Smooth muscle cell (in vitro differentiated cells): ENCODE measurements around the gene CRABP2. TPM values are rescaled to one million over a fixed set of nuclear protein-coding genes. Genes with fewer than 3 reads are reported as not detected.

ENCODE experiments used
- DNase-seq: peaks from one replicate; lab custom pipeline; 2025; ENCODE audit not compliant: unreplicated experiment; lab: John Stamatoyannopoulos, UW
- H2AFZ ChIP-seq: fragments of 200-600 bp; sonication (generic); 2 replicates; pipeline ENCODE4 v1.6.0; 2016; ENCODE audit warnings: antibody characterized with exemption, low read depth, mild to moderate bottlenecking
- H3F3A ChIP-seq: fragments of 200-600 bp; sonication (generic); 2 replicates; pipeline ENCODE4 v1.6.0; 2017; ENCODE audit warnings: antibody characterized with exemption, low read depth
- H3K27ac ChIP-seq: fragments of 200-600 bp; sonication (generic); 2 replicates; pipeline ENCODE4 v1.5.1; 2016; ENCODE audit warnings: low read depth, mild to moderate bottlenecking
- H3K27me3 ChIP-seq: fragments of 200-600 bp; sonication (generic); 2 replicates; pipeline ENCODE4 v1.6.1; 2016; ENCODE audit warnings: low read depth, mild to moderate bottlenecking
- H3K36me3 ChIP-seq: fragments of 200-600 bp; sonication (generic); 2 replicates; pipeline ENCODE4 v1.5.1; 2016; ENCODE audit warnings: low read depth
- H3K4me1 ChIP-seq: fragments of 200-600 bp; sonication (generic); 2 replicates; pipeline ENCODE4 v1.5.1; 2016; ENCODE audit warnings: low read depth
- H3K4me2 ChIP-seq: fragments of 200-600 bp; sonication (generic); 2 replicates; pipeline ENCODE4 v1.6.0; 2016; ENCODE audit warnings: mild to moderate bottlenecking
- H3K4me3 ChIP-seq: fragments of 200-600 bp; sonication (generic); 2 replicates; pipeline ENCODE4 v1.5.1; 2016; ENCODE audit warnings: mild to moderate bottlenecking
- H3K79me2 ChIP-seq: fragments of 200-600 bp; sonication (generic); 2 replicates; pipeline ENCODE4 v1.6.0; 2016; ENCODE audit warnings: low read depth, mild to moderate bottlenecking
- H3K9ac ChIP-seq: fragments of 200-600 bp; sonication (generic); 2 replicates; pipeline ENCODE4 v1.6.0; 2016; ENCODE audit warnings: low read depth
- H3K9me3 ChIP-seq: fragments of 200-600 bp; sonication (generic); replicated peaks from 2 replicates; pipeline ENCODE4 v1.5.1; 2016; ENCODE audit warnings: low read depth
- H4K20me1 ChIP-seq: fragments of 200-600 bp; sonication (generic); 2 replicates; pipeline ENCODE4 v1.6.0; 2016; ENCODE audit warnings: low read depth
- WGBS: methylation state at CpG from one replicate; pipeline ENCODE4 v1.1.7; 2016; ENCODE audit warnings: low lambda C conversion rate; 5-methylcytosine and 5-hydroxymethylcytosine counted together
- polyA plus RNA-seq: library from polyadenylated mRNA; unstranded; fragments of >200 nt; fragmentation: Nextera tagmentation; extraction: Ambion mirVana; gene quantifications from 2 replicates; pipeline ENCODE4 v1.2.1, GENCODE V29; 2016
- total RNA-seq: library from RNA; depleted of rRNA; stranded (reverse); fragments of >200 nt; gene quantifications from 2 replicates; pipeline ENCODE4 v1.2.3, GENCODE V29; 2014
- TF ChIP-seq, protein P1 (sequence below): fragments of 200-600 bp; sonication (generic); IDR thresholded peaks from 2 replicates; pipeline ENCODE4 v1.5.1; 2017; ENCODE audit warnings: borderline replicate concordance, mild to moderate bottlenecking, antibody characterized with exemption; ENCODE audit not compliant: insufficient read depth, poor library complexity, severe bottlenecking

Gene CRABP2
- total and polyA plus RNA-seq, 2 experiments from 2014 or later: 86.6 to 145 TPM

DNA sequence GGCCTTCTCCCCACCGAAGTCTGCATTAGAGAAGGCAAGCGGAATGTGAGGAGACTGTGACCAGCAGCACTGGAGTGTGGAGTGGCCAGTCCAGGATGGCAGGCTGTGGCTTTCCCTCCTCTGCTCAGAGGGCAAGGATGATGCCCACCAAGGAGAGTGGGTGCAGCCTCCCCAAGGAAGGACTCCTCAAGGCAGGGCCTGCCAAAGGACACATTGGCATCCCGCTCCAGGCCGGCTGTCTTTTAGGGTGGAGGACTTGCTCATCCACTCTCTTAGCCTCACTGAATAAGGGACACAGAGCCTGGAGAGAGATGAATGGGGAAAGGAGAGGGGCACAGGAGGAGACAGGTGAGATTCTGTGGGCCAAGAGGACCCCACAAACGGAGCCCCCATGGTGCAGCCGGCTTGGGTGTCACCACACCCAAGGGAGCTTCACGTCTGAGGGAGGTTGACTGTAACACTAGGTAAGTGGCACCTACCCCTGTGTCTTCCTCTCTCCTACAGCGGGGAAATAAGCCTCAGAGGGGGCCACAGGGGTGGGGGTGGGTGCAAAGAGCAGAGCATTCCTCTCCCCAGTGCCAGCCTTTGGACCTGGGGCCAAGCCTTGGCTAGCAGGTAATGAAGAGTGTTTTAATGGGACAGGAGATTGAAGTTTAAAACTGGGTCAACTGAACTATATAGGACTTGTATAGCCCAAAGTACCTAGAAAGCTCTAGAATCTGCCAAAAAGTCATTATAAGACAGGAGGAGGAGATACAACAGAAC lies 24.0 kb downstream of the CRABP2 start:
- Histone ChIP-seq H3K36me3 (no peaks in the 10 kb centered on the region), H2AFZ (no peak overlapping the region)
- 81% methylated on average over 8 of the region's 8 CpGs for WGBS

DNA sequence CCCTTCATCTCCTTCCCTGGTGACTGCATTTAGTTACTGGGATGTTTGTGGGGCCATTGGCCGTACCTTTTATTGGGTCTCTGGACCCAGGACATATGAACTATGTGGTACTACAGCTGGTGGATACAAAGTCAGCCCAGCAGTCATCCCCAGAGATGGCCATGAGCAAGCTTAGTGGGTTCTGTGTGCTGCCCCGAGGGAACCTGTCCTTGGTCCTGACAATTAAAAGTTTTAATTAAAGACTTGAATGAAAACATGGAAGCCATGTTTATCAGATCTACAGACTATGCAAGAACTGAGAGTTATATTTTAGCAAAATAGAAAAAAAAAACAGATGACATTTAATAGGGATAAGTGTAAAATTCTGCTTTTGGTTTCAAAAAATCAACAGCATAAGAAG lies 25.3 kb downstream of the CRABP2 start:
- WGBS: 81% methylated on average over 2 of the region's 2 CpGs
- no peak overlapping the region for H2AFZ ChIP-seq
- H3K27me3 ChIP-seq: no peaks in the 10 kb centered on the region
- H3F3A ChIP-seq: no peaks in the 10 kb centered on the region
- peaks cover 15% of the 10 kb centered on the region for H4K20me1 ChIP-seq
- H3K27ac ChIP-seq: no peak overlapping the region
- no peaks in the 10 kb centered on the region for H3K9me3 ChIP-seq
- no peak overlapping the region for H3K4me3 ChIP-seq
- peaks cover 16% of the 10 kb centered on the region for H3K4me1 ChIP-seq
- H3K36me3 ChIP-seq: no peaks in the 10 kb centered on the region
- H3K4me2 ChIP-seq: no peak overlapping the region
- peaks cover 21% of the 10 kb centered on the region for H3K79me2 ChIP-seq
- no peak for DNase-seq
- no peak overlapping the region for H3K9ac ChIP-seq
- TF ChIP-seq, protein P1, sequence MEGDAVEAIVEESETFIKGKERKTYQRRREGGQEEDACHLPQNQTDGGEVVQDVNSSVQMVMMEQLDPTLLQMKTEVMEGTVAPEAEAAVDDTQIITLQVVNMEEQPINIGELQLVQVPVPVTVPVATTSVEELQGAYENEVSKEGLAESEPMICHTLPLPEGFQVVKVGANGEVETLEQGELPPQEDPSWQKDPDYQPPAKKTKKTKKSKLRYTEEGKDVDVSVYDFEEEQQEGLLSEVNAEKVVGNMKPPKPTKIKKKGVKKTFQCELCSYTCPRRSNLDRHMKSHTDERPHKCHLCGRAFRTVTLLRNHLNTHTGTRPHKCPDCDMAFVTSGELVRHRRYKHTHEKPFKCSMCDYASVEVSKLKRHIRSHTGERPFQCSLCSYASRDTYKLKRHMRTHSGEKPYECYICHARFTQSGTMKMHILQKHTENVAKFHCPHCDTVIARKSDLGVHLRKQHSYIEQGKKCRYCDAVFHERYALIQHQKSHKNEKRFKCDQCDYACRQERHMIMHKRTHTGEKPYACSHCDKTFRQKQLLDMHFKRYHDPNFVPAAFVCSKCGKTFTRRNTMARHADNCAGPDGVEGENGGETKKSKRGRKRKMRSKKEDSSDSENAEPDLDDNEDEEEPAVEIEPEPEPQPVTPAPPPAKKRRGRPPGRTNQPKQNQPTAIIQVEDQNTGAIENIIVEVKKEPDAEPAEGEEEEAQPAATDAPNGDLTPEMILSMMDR: no peak

More for the DNA sequence above, 24.0 kb downstream of the CRABP2 start:
- H3K4me1 ChIP-seq: peaks cover 4% of the 10 kb centered on the region
- no peak for DNase-seq
- no peaks in the 10 kb centered on the region for H3K27me3 ChIP-seq
- TF ChIP-seq, protein P1: no peak
- peaks cover 2% of the 10 kb centered on the region for H4K20me1 ChIP-seq
- no peaks in the 10 kb centered on the region for H3F3A ChIP-seq
- no peak overlapping the region for H3K4me2 ChIP-seq
- H3K9me3 ChIP-seq: no peaks in the 10 kb centered on the region
- no peak overlapping the region for H3K27ac ChIP-seq
- H3K4me3 ChIP-seq: no peak overlapping the region
- H3K9ac ChIP-seq: no peak overlapping the region
- peaks cover 8% of the 10 kb centered on the region for H3K79me2 ChIP-seq

DNA sequence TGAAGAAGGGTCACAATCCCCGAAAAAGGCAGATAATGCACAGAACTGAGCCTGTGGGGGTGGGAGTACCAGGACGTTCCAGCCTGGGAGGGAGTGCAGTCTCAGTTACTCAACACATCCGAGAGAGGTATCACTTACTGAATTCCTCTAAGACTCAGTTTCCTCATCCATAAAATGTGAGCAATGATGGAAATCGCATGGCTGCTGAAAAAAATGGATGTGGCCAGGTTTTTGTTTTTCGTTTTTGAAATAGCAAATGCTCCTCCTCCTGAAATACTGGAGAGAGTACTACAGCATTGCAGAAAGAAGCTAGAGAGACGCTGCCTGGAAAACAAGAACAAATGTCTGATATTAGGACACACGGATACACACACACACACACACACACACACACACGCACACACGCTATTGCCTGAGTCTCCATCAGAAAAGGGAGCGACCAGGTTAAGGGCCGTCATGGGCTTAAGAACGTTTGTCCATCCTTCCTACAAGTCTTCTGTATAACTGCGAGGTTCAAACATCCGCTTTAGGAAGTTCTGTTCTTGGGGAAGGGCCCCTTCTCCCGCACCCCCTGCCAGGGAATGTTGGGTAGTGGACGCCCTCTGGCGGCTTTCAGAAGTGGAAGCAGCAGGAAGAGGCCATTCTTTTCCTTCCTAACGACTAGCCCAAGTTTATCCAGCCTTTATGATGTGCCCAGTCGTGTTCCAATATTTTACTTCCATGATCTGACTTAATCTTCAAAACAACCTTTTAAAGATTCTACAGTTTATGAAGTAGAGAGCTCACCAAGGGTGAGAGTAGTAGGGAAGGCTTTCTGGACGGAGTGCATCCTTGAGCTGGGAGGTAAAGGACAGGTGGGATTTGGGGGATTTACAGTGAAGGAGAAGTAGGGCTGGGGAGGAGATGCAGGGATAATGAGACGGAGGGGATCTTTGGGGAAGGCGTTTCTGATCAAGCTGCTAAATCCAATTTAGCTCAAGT lies 27.5 kb downstream of the CRABP2 start:
- Histone ChIP-seq H3K27ac (peak overlapping the region; percentile 15), H2AFZ (peak overlapping the region; percentile 41), H3K36me3 (no peaks in the 10 kb centered on the region), H4K20me1 (peaks cover 35% of the 10 kb centered on the region), H3K9me3 (no peaks in the 10 kb centered on the region), H3K4me1 (peaks cover 36% of the 10 kb centered on the region), H3K27me3 (no peaks in the 10 kb centered on the region), H3K4me3 (peak overlapping the region; percentile 51), H3K4me2 (peak overlapping the region; percentile 91), H3K9ac (no peak overlapping the region), H3K79me2 (peaks cover 35% of the 10 kb centered on the region), H3F3A (peaks cover 4% of the 10 kb centered on the region)
- TF ChIP-seq, protein P1: peak; percentile 93
- WGBS: 4% methylated on average over 22 of the region's 22 CpGs
- peak; percentile 29 for DNase-seq
